ENCODE results near the gene MRPS5.
"Not testable (repeated sequence)": the region's sequence is repeated elsewhere in the genome, so short reads cannot be mapped to it uniquely, and the experiment has no call there.

MRPS5 gene

GRCh38 chr2:95043300-95044093, 78.1 kb downstream of the MRPS5 start:
- no peak for DNase-seq

DNA sequence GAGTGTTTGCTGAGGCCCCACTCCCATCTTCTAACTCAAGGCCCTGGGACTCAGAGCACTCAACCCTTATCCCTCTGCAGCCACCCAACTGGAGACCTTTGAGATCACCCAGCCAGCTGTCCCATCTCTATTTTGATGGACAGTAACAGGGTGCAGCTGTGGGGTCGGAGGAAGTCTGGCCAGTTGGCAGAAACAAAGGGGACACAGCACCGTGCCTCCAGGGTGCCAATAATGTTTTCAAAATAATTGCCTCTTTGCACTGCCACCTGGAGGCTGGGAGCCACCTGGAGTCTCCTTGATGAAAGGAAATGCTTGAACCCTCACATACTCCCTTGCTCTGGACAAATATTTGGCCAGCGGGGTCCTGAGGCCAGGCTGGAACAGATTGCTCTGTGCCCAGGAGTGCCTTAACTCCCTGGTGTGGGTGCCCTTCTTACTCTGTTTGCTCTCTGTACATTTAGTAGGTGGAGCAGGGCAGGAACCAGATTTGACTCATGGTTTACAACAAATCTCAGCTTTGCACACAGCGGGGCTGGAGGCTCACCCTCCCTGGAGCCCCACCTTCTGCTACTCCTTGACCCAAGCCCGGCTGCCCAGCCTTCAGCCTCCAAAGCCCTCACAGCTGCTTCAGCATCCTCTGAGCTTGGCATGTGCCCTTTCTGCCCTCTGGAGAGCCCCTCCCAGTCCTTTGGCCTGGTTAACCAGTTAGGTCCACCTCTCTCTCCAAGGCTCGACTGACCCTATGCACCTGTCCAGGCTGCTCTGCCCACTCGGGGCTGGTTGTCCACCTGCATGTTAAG, 78.9 kb downstream of the MRPS5 start:
- no peak for DNase-seq

DNA sequence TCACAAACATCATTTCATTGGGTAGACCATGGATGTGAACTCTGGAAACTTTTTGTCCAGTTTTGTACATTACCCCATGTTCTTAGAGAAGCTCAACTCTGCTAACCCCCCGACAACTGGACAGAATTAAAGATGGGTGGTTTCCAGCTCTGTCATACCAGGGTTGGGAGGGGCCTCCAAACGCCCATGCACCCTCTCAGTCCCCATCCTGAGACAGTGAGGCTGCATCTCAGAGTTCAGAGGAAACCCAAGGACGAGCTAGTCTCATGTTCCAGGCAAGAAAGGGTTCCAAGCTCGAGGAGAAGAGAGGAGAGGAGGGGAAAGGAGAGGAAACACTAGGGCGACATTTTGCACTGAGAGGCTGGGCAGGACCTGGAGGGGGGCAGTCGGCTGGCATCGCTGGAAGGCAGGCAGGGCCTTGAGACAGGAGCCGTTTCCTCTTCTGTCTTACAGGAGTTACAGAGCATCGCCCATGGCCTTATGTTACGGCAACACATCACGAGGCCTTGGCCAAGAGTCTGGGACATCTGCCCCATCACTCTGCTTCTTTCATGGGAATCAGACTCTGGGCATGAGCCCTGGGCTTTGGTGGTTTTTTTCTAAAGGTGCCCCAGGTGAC, 79.7 kb downstream of the MRPS5 start:
- no peak for DNase-seq

DNA sequence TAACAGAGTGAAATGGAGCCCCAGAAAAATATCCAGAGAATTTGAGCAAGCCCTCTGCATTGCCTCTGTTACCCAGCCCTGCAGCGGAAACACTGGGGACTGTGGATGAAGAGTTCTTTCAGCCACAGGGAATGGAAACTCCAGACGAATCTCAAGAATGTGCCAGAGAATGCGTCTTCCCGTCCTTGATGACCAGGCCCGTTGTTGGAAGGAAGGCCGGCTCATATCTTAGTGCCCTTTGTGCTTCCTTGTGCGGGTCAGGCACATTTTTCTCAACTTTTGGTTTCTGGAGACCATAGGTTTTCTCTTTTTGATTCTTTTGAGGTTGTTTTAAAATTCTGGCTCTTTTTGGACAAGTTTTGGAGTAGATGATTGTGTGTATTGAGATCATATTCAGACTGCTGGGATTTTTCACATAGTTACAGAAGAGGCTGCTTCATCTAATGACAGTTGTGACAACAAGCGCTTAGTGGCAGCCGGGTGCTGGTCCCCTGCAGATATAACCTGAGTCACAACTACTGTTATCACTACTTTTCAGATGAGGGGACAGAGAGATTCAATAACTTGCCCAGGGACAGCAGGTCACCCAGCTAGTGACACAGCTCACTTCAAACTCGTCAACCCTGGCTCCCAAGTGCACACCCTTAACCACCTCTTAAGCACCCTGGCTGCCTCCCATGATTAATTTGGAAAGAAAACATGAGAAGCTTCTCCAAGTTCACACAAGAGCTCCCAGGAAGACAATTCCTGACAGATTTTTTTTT, 80.4 kb downstream of the MRPS5 start:
- no peak for DNase-seq

- no peak for DNase-seq
These were observed 81.2 kb downstream of the MRPS5 start for GRCh38 chr2:95040426-95040825.

DNA sequence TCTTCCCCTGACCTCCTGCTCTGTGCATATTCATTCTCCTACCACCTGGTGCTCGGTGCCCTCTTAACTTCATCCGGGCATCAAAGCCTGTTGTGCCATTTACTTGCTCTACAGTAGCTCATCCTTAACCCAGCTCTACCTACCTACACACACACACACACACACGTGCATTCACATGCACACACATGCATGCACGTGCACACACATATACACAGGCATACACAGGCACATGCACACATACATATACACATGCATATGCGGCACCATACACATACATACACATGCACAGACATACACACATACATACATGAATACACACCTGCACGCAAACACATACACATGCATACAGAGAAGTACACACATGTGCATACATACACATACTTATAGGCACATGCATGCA, 81.6 kb downstream of the MRPS5 start:
- no peak for DNase-seq

GRCh38 chr2:95039363-95039762, 82.2 kb downstream of the MRPS5 start:
- no peak for DNase-seq

DNA sequence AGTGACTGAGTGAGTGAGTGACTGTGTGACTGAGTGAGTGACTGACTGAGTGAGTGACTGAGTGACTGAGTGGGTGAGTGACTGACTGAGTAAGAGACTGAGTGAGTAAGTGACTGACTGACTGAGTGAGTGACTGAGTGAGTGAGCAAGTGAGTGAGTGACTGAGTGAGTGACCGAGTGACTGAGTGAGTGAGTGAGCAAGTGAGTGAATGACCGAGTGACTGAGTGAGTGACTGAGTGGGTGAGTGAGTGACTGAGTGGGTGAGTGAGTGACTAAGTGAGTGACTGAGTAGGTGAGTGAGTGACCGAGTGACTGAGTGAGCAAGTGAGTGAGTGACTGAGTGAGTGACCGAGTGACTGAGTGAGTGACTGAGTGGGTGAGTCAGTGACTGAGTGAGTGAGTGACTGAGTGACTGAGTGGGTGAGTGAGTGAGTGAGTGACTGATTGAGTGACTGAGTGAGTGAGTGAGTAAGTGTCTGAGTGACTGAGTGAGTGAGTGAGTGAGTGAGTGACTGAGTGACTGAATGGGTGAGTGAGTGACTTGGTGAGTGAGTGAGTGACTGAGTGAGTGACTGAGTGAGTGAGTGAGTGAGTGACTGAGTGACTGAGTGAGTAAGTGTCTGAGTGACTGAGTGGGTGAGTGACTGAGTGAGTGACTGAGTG, 82.8 kb downstream of the MRPS5 start:
- DNase-seq = no peak

DNA sequence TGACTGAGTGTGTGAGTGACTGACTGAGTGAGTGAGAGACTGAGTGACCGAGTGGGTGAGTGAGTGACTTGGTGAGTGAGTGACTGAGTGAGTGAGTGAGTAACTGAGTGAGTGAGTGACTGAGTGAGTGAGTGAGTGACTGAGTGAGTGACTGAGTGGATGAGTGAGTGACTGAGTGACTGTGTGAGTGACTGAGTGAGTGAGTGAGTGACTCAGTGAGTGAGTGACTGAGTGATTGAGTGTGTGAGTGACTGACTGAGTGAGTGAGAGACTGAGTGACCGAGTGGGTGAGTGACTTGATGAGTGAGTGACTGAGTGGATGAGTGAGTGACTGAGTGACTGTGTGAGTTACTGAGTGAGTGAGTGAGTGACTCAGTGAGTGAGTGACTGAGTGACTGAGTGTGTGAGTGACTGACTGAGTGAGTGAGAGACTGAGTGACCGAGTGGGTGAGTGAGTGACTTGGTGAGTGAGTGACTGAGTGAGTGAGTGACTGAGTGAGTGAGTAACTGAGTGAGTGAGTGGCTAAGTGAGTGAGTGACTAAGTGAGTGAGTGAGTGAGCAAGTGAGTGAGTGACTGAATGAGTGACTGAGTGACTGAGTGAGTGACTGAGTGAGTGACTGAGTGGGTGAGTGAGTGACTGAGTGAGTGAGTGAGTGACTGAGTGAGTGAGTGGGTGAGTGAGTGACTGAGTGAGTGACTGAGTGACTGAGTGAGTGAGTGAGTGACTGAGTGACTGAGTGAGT, 83.6 kb downstream of the MRPS5 start:
- not testable (repeated sequence) for DNase-seq

DNA sequence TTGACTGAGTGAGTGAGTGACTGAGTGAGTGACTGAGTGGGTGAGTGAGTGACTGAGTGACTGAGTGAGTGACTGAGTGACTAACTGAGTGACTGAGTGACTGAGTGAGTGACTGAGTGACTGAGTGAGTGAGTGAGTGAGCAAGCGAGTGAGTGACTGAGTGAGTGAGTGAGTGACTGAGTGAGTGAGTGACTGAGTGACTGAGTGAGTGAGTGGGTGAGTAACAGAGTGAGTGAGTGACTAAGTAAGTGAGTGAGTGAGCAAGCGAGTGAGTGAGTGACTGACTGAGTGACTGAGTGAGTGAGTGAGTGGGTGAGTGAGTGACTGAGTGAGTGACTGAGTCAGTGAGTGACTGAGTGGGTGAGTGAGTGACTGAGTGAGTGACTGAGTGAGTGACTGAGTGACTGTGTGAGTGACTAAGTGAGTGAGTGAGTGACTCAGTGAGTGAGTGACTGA, 84.2 kb downstream of the MRPS5 start:
- DNase-seq = no peak

DNA sequence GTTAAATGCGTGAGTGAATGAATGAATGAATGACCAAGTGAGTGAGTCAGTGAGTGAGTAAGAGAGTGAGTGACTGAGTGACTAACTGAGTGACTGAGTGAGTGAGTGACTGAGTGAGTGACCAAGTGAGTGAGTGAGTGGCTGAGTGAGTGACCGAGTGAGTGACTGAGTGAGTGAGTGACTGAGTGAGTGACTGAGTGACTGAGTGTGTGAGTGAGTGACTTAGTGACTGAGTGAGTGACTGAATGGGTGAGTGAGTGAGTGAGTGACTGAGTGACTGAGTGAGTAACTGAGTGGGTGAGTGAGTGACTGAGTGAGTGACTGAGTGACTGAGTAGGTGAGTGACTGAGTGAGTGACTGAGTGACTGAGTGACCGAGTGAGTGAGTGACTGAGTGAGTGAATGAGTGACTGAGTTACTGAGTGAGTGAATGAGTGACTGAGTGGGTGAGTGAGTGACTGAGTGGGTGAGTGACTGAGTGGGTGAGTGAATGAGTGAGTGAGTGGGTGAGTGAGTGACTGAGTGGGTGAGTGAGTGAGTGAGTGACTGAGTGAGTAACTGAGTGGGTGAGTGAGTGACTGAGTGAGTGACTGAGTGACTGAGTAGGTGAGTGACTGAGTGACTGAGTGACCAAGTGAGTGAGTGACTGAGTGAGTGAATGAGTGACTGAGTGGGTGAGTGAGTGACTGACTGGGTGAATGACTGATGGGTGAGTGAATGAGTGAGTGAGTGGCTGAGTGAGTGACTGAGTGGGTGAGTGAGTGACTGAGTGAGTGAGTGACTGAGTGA, 84.8 kb downstream of the MRPS5 start:
- DNase-seq = no peak
